Epithelial cell of esophagus (primary cell): ENCODE data around the gene EIF3B.

Experiments used
- DNase-seq: peaks from one replicate; pipeline ENCODE4 v3.0.0; 2010; ENCODE audit warnings: low read depth
- H3K4me3 ChIP-seq: 2 replicates; pipeline ENCODE4 v1.5.1; 2011; ENCODE audit warnings: mild to moderate bottlenecking, low read length, control low read depth
- TF ChIP-seq, protein P1 (sequence below): IDR thresholded peaks from 2 replicates; pipeline ENCODE4 v1.5.1; 2011; ENCODE audit warnings: low read depth, mild to moderate bottlenecking, low read length, control low read depth, inconsistent platforms; ENCODE audit not compliant: insufficient read depth; ENCODE audit errors: missing control alignments

EIF3B gene

DNA sequence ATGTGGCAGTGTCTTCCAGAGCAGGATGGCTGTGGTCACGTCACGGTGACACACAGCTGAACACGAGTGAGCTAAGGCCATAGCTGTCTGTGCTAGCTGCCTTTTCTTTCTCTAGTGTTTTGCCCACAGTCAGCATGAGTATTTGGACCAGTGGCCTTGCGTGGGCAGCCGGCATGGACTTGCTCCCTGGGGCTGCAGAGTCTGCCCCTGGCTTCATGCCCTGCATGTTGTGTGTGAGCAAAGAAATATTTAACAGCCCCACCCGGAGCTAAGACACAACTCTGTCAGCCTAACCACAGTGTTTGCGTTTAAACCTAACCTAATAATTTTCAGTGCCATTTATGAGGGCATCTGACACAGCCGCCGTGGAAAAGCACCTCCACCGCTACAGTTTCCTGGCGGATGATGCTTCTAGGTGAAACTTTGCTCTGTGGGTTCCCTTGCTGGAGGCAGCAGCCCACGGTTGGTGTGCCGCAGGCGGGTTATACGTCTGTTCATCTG, 63.4 kb downstream of the EIF3B start:
- DNase-seq, result no peak
- TF ChIP-seq, protein P1, sequence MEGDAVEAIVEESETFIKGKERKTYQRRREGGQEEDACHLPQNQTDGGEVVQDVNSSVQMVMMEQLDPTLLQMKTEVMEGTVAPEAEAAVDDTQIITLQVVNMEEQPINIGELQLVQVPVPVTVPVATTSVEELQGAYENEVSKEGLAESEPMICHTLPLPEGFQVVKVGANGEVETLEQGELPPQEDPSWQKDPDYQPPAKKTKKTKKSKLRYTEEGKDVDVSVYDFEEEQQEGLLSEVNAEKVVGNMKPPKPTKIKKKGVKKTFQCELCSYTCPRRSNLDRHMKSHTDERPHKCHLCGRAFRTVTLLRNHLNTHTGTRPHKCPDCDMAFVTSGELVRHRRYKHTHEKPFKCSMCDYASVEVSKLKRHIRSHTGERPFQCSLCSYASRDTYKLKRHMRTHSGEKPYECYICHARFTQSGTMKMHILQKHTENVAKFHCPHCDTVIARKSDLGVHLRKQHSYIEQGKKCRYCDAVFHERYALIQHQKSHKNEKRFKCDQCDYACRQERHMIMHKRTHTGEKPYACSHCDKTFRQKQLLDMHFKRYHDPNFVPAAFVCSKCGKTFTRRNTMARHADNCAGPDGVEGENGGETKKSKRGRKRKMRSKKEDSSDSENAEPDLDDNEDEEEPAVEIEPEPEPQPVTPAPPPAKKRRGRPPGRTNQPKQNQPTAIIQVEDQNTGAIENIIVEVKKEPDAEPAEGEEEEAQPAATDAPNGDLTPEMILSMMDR, result no peak
- H3K4me3 ChIP-seq, result no peak overlapping the region

DNA sequence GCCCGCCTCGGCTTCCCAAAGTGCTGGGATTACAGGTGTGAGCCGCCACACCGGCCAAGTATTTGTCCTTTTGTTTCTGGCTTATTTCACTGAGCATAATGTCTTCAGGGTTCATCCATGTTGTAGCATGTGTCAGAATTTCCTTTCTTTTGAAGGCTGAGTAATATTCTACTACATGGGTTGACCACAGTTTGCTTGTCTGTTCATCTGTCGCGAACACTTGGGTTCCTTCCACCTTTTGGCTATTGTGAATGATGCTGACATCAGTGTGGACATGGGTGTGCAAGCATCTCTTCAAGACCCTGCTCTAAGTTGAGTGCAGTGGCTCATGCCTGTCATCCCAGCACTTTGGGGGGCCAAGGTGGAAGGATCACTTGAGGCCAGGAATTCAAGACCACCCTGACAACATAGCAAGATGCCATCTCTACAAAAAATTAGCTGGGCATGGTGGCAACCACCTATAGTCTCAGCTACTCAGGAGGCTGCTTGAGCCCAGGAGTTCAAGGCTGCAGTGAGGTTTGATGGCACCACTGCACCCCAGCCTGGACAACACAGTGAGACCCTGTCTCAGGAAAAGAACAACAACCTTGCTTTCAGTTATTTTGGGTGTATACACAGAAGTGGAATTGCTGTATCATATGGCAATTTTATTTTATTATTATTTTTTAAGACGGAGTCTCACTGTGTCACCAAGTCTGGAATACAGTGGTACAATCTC, 65.7 kb downstream of the EIF3B start:
- H3K4me3 ChIP-seq, result no peak overlapping the region
- no peak for DNase-seq
- TF ChIP-seq, protein P1, result no peak

DNA sequence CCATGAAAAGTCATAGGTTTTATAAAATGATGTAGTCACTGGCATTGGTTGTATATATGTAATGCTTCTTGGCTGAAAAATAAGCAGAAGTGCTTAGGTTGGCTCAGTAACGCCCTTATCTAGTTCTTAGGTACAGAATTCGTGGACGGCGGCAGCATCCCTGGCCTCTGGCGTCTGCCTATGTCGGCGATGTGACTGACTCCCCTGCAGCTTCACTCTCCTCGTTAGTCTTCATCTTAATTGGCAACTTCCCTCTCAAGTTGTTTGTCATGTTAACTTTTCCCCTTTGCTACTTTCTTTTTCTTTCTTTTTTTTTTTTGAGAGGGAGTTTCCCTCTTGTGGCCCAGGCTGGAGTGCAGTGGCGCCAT, 67.3 kb downstream of the EIF3B start:
- DNase-seq, result no peak
- TF ChIP-seq, protein P1, result no peak
- H3K4me3 ChIP-seq, result no peak overlapping the region

DNA sequence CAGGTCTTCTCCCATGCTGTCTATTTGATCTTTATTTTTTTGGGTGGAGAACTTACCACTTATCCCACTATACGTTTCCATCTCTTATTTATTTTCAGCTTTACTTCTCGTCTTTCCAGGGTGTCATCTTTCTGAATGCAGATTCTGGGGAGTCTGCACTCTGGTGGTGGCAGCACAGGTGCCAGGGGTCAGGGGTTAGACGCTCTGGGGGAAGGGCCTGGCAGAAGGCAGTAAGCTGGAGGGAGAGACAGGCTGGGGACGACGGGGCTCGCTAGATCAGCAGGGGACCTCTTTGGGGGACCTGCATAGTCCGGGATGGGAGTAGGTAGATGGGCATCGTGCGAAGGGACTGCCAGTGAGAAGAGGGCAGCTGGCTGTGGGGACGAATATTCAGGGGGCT, 71.1 kb downstream of the EIF3B start:
- no peak overlapping the region for H3K4me3 ChIP-seq
- no peak for DNase-seq
- TF ChIP-seq, protein P1, result no peak
